Keratinocyte (primary cell): ENCODE measurements around the gene BBS9.

Experiments
- CTCF ChIP-seq, 3 experiments: IDR thresholded peaks in 1 of 3; conservative IDR thresholded peaks in 1 of 3; optimal IDR thresholded peaks in 1 of 3; 2 replicates in 2 of 3; 3 replicates in 1 of 3; pipeline versions ENCODE3 to v1.5.1; 2011; ENCODE audit warnings: low read length in 3 of 3, mild to moderate bottlenecking in 3 of 3, moderate library complexity in 2 of 3, control low read depth in 1 of 3, inconsistent platforms in 1 of 3; ENCODE audit not compliant: insufficient read depth in 2 of 3; ENCODE audit errors: extremely low read depth in 1 of 3
- EZH2 ChIP-seq: IDR thresholded peaks from one replicate; pipeline ENCODE4 v1.6.1; 2012; ENCODE audit warnings: inconsistent platforms, mild to moderate bottlenecking, low read length, moderate library complexity

- TF ChIP-seq EZH2 (no peak), CTCF (optimal IDR thresholded peaks at IDR 0.05 in 1 of 3, IDR thresholded peaks at IDR 0.05 in 1 of 3, conservative IDR thresholded peaks at IDR 0.05 in 1 of 3; ENCODE audit: extremely low read depth in 1 of 3, insufficient read depth in 2 of 3, low read length in 3 of 3) (no peak)
Measured at GRCh38 chr7:33477719-33478480, 348.5 kb downstream of the BBS9 start.
